Measurements from ENCODE around the gene LCE1D.

DNA sequence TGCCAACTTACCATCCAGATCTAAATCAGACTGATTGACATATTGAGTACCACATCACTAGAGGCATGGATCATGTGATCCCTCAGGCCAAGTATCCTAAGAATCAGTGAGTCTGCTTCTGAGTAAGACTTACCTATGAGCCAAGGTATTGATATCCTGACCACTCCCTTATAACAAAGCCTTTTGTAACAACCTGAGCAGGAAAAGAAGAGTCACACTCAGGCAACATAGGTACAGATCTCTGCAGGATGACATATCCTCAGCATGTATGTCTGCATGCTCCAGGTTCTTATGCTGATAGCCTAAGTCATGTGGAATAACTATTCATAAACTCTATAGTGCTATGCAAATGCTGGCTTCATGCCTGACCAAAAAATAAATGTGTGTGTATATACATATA, 28.4 kb downstream of the LCE1D start:
- TF ChIP-seq EZH2 (IDR thresholded peaks at IDR 0.05; ENCODE audit: insufficient read depth, poor library complexity, severe bottlenecking) (no peak), EZH2phosphoT487 (IDR thresholded peaks at IDR 0.05; ENCODE audit: insufficient read depth, low read depth) (no peak)

Measured in GM23248 (cell line).